H9 (cell line): ENCODE data around the gene PDGFB. TPM values are rescaled to one million over a fixed set of nuclear protein-coding genes. Genes with fewer than 3 reads are reported as not detected.

ENCODE experiments used
- DNase-seq: peaks from one replicate; pipeline ENCODE4 v3.0.0-alpha.2; 2017
- H2AFZ ChIP-seq: one replicate; pipeline ENCODE4 v1.6.1; 2013; ENCODE audit warnings: mild to moderate bottlenecking, low read length, control low read depth, moderate library complexity
- H2AK5ac ChIP-seq: 2 replicates; pipeline ENCODE4 v1.6.1; 2013; ENCODE audit warnings: low read length, control low read depth, mixed read lengths; ENCODE audit not compliant: insufficient read length
- H2BK120ac ChIP-seq: one replicate; pipeline ENCODE4 v1.6.1; 2013; ENCODE audit warnings: low read depth, mild to moderate bottlenecking, low read length, control low read depth, inconsistent platforms; ENCODE audit not compliant: poor library complexity, severe bottlenecking
- H2BK12ac ChIP-seq: 2 replicates; pipeline ENCODE4 v1.6.1; 2013; ENCODE audit warnings: low read length, control low read depth, mixed read lengths, low read depth; ENCODE audit not compliant: insufficient read length
- H2BK15ac ChIP-seq: 2 replicates; pipeline ENCODE4 v1.6.1; 2013; ENCODE audit warnings: low read depth, low read length, control low read depth
- H2BK20ac ChIP-seq: one replicate; pipeline ENCODE4 v1.6.1; 2013; ENCODE audit warnings: low read depth, mild to moderate bottlenecking, low read length, control low read depth, inconsistent platforms; ENCODE audit not compliant: poor library complexity, severe bottlenecking
- H2BK5ac ChIP-seq: 2 replicates; pipeline ENCODE4 v1.6.1; 2013; ENCODE audit warnings: low read length, control low read depth, mixed read lengths; ENCODE audit not compliant: insufficient read length
- H3K14ac ChIP-seq: 2 replicates; pipeline ENCODE4 v1.6.1; 2013; ENCODE audit warnings: low read length, control low read depth; ENCODE audit not compliant: insufficient read depth
- H3K18ac ChIP-seq: 2 replicates; pipeline ENCODE4 v1.6.1; 2013; ENCODE audit warnings: low read depth, mild to moderate bottlenecking, mixed read lengths, low read length, control low read depth; ENCODE audit not compliant: insufficient read length
- H3K23ac ChIP-seq: 2 replicates; pipeline ENCODE4 v1.6.1; 2013; ENCODE audit warnings: low read length, control low read depth, mixed read lengths, low read depth; ENCODE audit not compliant: insufficient read length
- H3K23me2 ChIP-seq: 2 replicates; pipeline ENCODE4 v1.6.1; 2013; ENCODE audit warnings: low read depth, mild to moderate bottlenecking, mixed read lengths, low read length, control low read depth; ENCODE audit not compliant: insufficient read length, poor library complexity, severe bottlenecking
- H3K27ac ChIP-seq: 2 replicates; pipeline ENCODE4 v1.5.1; 2013; ENCODE audit warnings: low read length, control low read depth, mixed read lengths, low read depth; ENCODE audit not compliant: insufficient read length
- H3K27me3 ChIP-seq: 2 replicates; pipeline ENCODE4 v1.6.1; 2013; ENCODE audit warnings: low read length, control low read depth, inconsistent platforms; ENCODE audit not compliant: insufficient read depth
- H3K4ac ChIP-seq: 2 replicates; pipeline ENCODE4 v1.6.1; 2013; ENCODE audit warnings: low read depth, mild to moderate bottlenecking, control low read depth, inconsistent platforms, low read length, moderate library complexity
- H3K4me1 ChIP-seq: 2 replicates; pipeline ENCODE4 v1.6.1; 2013; ENCODE audit warnings: low read length, control low read depth, inconsistent platforms; ENCODE audit not compliant: insufficient read depth
- H3K4me2 ChIP-seq: 2 replicates; pipeline ENCODE4 v1.6.1; 2013; ENCODE audit warnings: low read length, control low read depth, mixed read lengths; ENCODE audit not compliant: insufficient read length, insufficient read depth
- H3K56ac ChIP-seq: 2 replicates; pipeline ENCODE4 v1.6.1; 2013; ENCODE audit warnings: low read depth, mild to moderate bottlenecking, mixed read lengths, low read length, control low read depth; ENCODE audit not compliant: insufficient read length
- H3K79me1 ChIP-seq: 2 replicates; pipeline ENCODE4 v1.6.1; 2013; ENCODE audit warnings: low read depth, mild to moderate bottlenecking, moderate library complexity, low read length, control low read depth, inconsistent platforms; ENCODE audit not compliant: insufficient read depth, poor library complexity, severe bottlenecking
- H3K79me2 ChIP-seq: 2 replicates; pipeline ENCODE4 v1.6.1; 2013; ENCODE audit warnings: low read length, control low read depth, inconsistent platforms; ENCODE audit not compliant: insufficient read depth
- H3K9ac ChIP-seq: 2 replicates; pipeline ENCODE4 v1.6.1; 2013; ENCODE audit warnings: low read length, control low read depth, mixed read lengths; ENCODE audit not compliant: insufficient read length; ENCODE audit errors: extremely low read depth
- H3K9me3 ChIP-seq: one replicate; pipeline ENCODE4 v1.6.1; 2013; ENCODE audit warnings: low read depth, low read length, inconsistent platforms; ENCODE audit not compliant: control insufficient read depth
- H3T11ph ChIP-seq: one replicate; pipeline ENCODE4 v1.6.1; 2013; ENCODE audit warnings: mild to moderate bottlenecking, low read length, control low read depth, inconsistent platforms
- H4K20me1 ChIP-seq: one replicate; pipeline ENCODE4 v1.6.1; 2013; ENCODE audit not compliant: control insufficient read depth, insufficient read length, insufficient read depth
- H4K5ac ChIP-seq: 2 replicates; pipeline ENCODE4 v1.6.1; 2013; ENCODE audit warnings: low read depth, mild to moderate bottlenecking, mixed read lengths, low read length, control low read depth; ENCODE audit not compliant: insufficient read length
- H4K8ac ChIP-seq: replicated peaks from 2 replicates; pipeline ENCODE4 v1.6.1; 2013; ENCODE audit warnings: low read length, control low read depth, mixed read lengths, low read depth; ENCODE audit not compliant: insufficient read length
- H4K91ac ChIP-seq: 2 replicates; pipeline ENCODE4 v1.6.1; 2013; ENCODE audit warnings: low read depth, mild to moderate bottlenecking, moderate library complexity, mixed read lengths, low read length, control low read depth; ENCODE audit not compliant: insufficient read length
- H3K27ac Mint-ChIP-seq, 3 experiments: 2 replicates in 2 of 3; 3 replicates in 1 of 3; pipeline ENCODE4 v1.8.0; 2020 to 2021; ENCODE audit warnings: mixed read lengths in 3 of 3, mild to moderate bottlenecking in 1 of 3, moderate library complexity in 1 of 3
- H3K27me3 Mint-ChIP-seq: 2 replicates; pipeline ENCODE4 v1.8.0; 2021; ENCODE audit warnings: low read depth, mild to moderate bottlenecking, moderate library complexity, mixed read lengths
- H3K36me3 Mint-ChIP-seq, 3 experiments: 2 replicates in 2 of 3; 3 replicates in 1 of 3; pipeline ENCODE4 v1.8.0; 2020 to 2021; ENCODE audit warnings: low read depth in 3 of 3, mixed read lengths in 3 of 3; ENCODE audit not compliant: insufficient read depth in 1 of 3
- H3K4me1 Mint-ChIP-seq, 2 experiments: 2 replicates each; pipeline ENCODE4 v1.8.0; 2020; ENCODE audit warnings: mixed read lengths in 2 of 2
- H3K4me3 Mint-ChIP-seq, 2 experiments: 2 replicates in 1 of 2; 3 replicates in 1 of 2; pipeline ENCODE4 v1.8.0; 2020 to 2021; ENCODE audit warnings: mild to moderate bottlenecking in 2 of 2, mixed read lengths in 2 of 2, moderate library complexity in 1 of 2
- H3K9me3 Mint-ChIP-seq, 2 experiments: 2 replicates in 1 of 2; 3 replicates in 1 of 2; pipeline ENCODE4 v1.8.0; 2020; ENCODE audit warnings: mild to moderate bottlenecking in 2 of 2, mixed read lengths in 2 of 2, moderate library complexity in 1 of 2
- CTCF ChIP-seq: fragments of 200-600 bp; sonication (generic); conservative IDR thresholded peaks from 3 replicates; pipeline ENCODE4 v1.8.0; 2021; ENCODE audit warnings: antibody characterized with exemption, mild to moderate bottlenecking
- WGBS: extraction: QIAGEN DNeasy Blood & Tissue Kit; methylation state at CpG from one replicate; pipeline ENCODE4 v1.1.7; 2013; ENCODE audit warnings: missing lambda C conversion rate, low lambda C conversion rate, mixed read lengths; ENCODE audit not compliant: insufficient read length; ENCODE audit errors: extremely low coverage; 5-methylcytosine and 5-hydroxymethylcytosine counted together
- total RNA-seq: library from RNA; stranded (reverse); gene quantifications from 2 replicates; pipeline ENCODE4 v1.2.1, GENCODE V29; 2021

PDGFB gene
- total RNA-seq, 1 experiment from 2014 or later = 6.1 TPM

GRCh38 chr22:39270792-39271191 is 26.0 kb upstream of the PDGFB start:
- Mint-ChIP-seq H3K4me3 (no peak overlapping the region; a peak in 1 of 5 replicates), H3K27ac (no peak overlapping the region), H3K4me1 (peaks cover 15 to 17% of the 10 kb centered on the region in 2 experiments), H3K9me3 (peaks cover 3 to 6% of the 10 kb centered on the region in 2 experiments), H3K36me3 (peaks cover 1 to 7% (median 6%) of the 10 kb centered on the region in 3 experiments; a peak in 3 of 7 replicates), H3K27me3 (peaks cover 6% of the 10 kb centered on the region)
- no peaks in the 10 kb centered on the region for H3K4me1 ChIP-seq
- H4K8ac ChIP-seq = no peak overlapping the region
- H2AFZ ChIP-seq = no peak overlapping the region
- no peaks in the 10 kb centered on the region for H3K27me3 ChIP-seq
- no peak overlapping the region for H2BK12ac ChIP-seq
- no peak overlapping the region for H3K23ac ChIP-seq
- H2BK20ac ChIP-seq = no peak overlapping the region
- no peak overlapping the region for H2AK5ac ChIP-seq
- no peak overlapping the region for H4K91ac ChIP-seq
- no peak overlapping the region for H2BK15ac ChIP-seq
- DNase-seq = no peak
- H3K9ac ChIP-seq = no peak overlapping the region
- H3K27ac ChIP-seq = no peak overlapping the region
- H3K4ac ChIP-seq = no peak overlapping the region
- no peak overlapping the region for H3T11ph ChIP-seq
- no peak for TF ChIP-seq CTCF
- H3K9me3 ChIP-seq = no peaks in the 10 kb centered on the region
- no peaks in the 10 kb centered on the region for H3K79me1 ChIP-seq
- H3K4me2 ChIP-seq = no peak overlapping the region
- WGBS = no CpG with 5 or more reads among the region's 9 CpGs
- no peak overlapping the region for H2BK5ac ChIP-seq
- no peaks in the 10 kb centered on the region for H4K20me1 ChIP-seq
- no peak overlapping the region for H3K18ac ChIP-seq
- H3K56ac ChIP-seq = no peak overlapping the region
- H2BK120ac ChIP-seq = no peak overlapping the region
- H3K79me2 ChIP-seq = no peaks in the 10 kb centered on the region
- H4K5ac ChIP-seq = no peak overlapping the region
- H3K23me2 ChIP-seq = no peaks in the 10 kb centered on the region
- no peak overlapping the region for H3K14ac ChIP-seq
